Neural progenitor cell (in vitro differentiated cells): Measurements from ENCODE around the gene CREB5. TPM values are rescaled to one million over a fixed set of nuclear protein-coding genes. Genes with fewer than 3 reads are reported as not detected.
A peak's percentile ranks its signal among the peaks of the same experiment; 100 is the strongest.

Experiments
- DNase-seq: peaks from one replicate; pipeline ENCODE4 v3.0.0-alpha.2; 2016; ENCODE audit warnings: low spot score
- H2AFZ ChIP-seq: fragments of 200-600 bp; sonication (generic); replicated peaks from 2 replicates; pipeline ENCODE4 v1.6.1; 2016; ENCODE audit warnings: antibody characterized with exemption
- H3F3A ChIP-seq: fragments of 200-600 bp; sonication (generic); 2 replicates; pipeline ENCODE4 v1.6.1; 2016; ENCODE audit warnings: antibody characterized with exemption, low read depth
- H3K27ac ChIP-seq: fragments of 200-600 bp; sonication (generic); 2 replicates; pipeline ENCODE4 v1.5.1; 2016; ENCODE audit warnings: mild to moderate bottlenecking
- H3K27me3 ChIP-seq: fragments of 200-600 bp; sonication (generic); 2 replicates; pipeline ENCODE4 v1.6.1; 2016; ENCODE audit warnings: mild to moderate bottlenecking, moderate library complexity
- H3K36me3 ChIP-seq: fragments of 200-600 bp; sonication (generic); 2 replicates; pipeline ENCODE4 v1.5.1; 2016
- H3K4me1 ChIP-seq: fragments of 200-600 bp; sonication (generic); 2 replicates; pipeline ENCODE4 v1.6.1; 2016; ENCODE audit warnings: mixed run types
- H3K4me2 ChIP-seq: fragments of 200-600 bp; sonication (generic); 2 replicates; pipeline ENCODE4 v1.6.1; 2016
- H3K4me3 ChIP-seq: fragments of 200-600 bp; sonication (generic); 2 replicates; pipeline ENCODE4 v1.5.1; 2016
- H3K79me2 ChIP-seq: fragments of 200-600 bp; sonication (generic); 2 replicates; pipeline ENCODE4 v1.6.1; 2016; ENCODE audit warnings: low read depth
- H3K9ac ChIP-seq: fragments of 200-600 bp; sonication (generic); 2 replicates; pipeline ENCODE4 v1.6.1; 2016
- H3K9me3 ChIP-seq: fragments of 200-600 bp; sonication (generic); 2 replicates; pipeline ENCODE4 v1.5.1; 2016; ENCODE audit warnings: low read depth
- H4K20me1 ChIP-seq: fragments of 200-600 bp; sonication (generic); 2 replicates; pipeline ENCODE4 v1.6.1; 2016; ENCODE audit warnings: low read depth
- H3K27ac Mint-ChIP-seq: 3 replicates; pipeline ENCODE4 v1.8.0; 2021; ENCODE audit warnings: mixed read lengths
- H3K27me3 Mint-ChIP-seq: 2 replicates; pipeline ENCODE4 v1.8.0; 2022; ENCODE audit warnings: low read depth, mild to moderate bottlenecking, inconsistent platforms, moderate library complexity, mixed read lengths; ENCODE audit not compliant: insufficient read depth
- H3K36me3 Mint-ChIP-seq: 3 replicates; pipeline ENCODE4 v1.8.0; 2021; ENCODE audit warnings: mixed read lengths
- H3K4me1 Mint-ChIP-seq: 3 replicates; pipeline ENCODE4 v1.8.0; 2021; ENCODE audit warnings: mixed read lengths
- H3K4me3 Mint-ChIP-seq: 3 replicates; pipeline ENCODE4 v1.8.0; 2021; ENCODE audit warnings: mild to moderate bottlenecking, moderate library complexity, mixed read lengths
- H3K9me3 Mint-ChIP-seq: 3 replicates; pipeline ENCODE4 v1.8.0; 2020; ENCODE audit warnings: mixed read lengths
- EZH2 ChIP-seq: fragments of 200-600 bp; sonication (generic); IDR thresholded peaks from 2 replicates; pipeline ENCODE4 v1.6.1; 2017; ENCODE audit warnings: antibody characterized with exemption, mild to moderate bottlenecking, moderate library complexity
- EZH2phosphoT487 ChIP-seq: fragments of 200-600 bp; sonication (generic); IDR thresholded peaks from 2 replicates; pipeline ENCODE4 v1.6.1; 2017; ENCODE audit warnings: antibody characterized with exemption
- total RNA-seq: library from RNA; depleted of rRNA; stranded (reverse); fragments of >200 nt; gene quantifications from 2 replicates; pipeline ENCODE4 v1.2.3, GENCODE V29; 2015; ENCODE audit warnings: low replicate concordance
- TF ChIP-seq, protein P1 (sequence below): fragments of 200-600 bp; sonication (generic); IDR thresholded peaks from 2 replicates; pipeline ENCODE4 v1.5.1; 2017; ENCODE audit warnings: antibody characterized with exemption, mild to moderate bottlenecking

CREB5 gene
- total RNA-seq, 1 donor from 2014 or later = 1.2 TPM

DNA sequence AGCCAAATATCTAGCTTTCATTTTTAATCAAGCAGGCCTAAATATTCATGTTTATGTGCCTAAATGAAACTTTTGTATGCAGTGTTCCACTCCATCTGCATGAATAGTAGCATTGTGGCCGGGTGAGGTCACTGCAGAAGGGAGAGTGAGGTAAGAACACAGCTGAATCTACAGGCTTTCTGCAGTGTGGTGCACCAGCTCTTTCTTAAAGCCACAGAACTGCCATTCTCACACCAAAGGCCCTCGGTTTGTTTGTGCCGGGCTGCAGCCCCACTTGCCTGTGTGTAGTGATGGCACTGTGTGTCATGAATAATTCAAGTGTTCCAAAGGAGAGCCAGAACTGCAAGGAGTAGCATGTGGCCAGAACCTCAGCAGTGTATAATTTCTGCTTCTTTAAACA lies 341.7 kb downstream of the CREB5 start:
- Histone ChIP-seq H3K79me2 (no peaks in the 10 kb centered on the region), H4K20me1 (no peaks in the 10 kb centered on the region), H3K9me3 (no peaks in the 10 kb centered on the region), H3K4me1 (peaks cover 20% of the 10 kb centered on the region), H3K4me3 (no peak overlapping the region), H3K4me2 (no peak overlapping the region), H3K9ac (no peak overlapping the region), H3K27me3 (no peaks in the 10 kb centered on the region), H2AFZ (peak overlapping the region; percentile 98), H3F3A (no peaks in the 10 kb centered on the region), H3K36me3 (no peaks in the 10 kb centered on the region), H3K27ac (no peak overlapping the region)
- peak; percentile 33 for DNase-seq
- Mint-ChIP-seq H3K27me3 (no peaks in the 10 kb centered on the region), H3K36me3 (no peaks in the 10 kb centered on the region), H3K4me1 (peaks cover 18% of the 10 kb centered on the region), H3K27ac (no peak overlapping the region), H3K4me3 (no peak overlapping the region), H3K9me3 (no peaks in the 10 kb centered on the region)
- TF ChIP-seq, protein P1, sequence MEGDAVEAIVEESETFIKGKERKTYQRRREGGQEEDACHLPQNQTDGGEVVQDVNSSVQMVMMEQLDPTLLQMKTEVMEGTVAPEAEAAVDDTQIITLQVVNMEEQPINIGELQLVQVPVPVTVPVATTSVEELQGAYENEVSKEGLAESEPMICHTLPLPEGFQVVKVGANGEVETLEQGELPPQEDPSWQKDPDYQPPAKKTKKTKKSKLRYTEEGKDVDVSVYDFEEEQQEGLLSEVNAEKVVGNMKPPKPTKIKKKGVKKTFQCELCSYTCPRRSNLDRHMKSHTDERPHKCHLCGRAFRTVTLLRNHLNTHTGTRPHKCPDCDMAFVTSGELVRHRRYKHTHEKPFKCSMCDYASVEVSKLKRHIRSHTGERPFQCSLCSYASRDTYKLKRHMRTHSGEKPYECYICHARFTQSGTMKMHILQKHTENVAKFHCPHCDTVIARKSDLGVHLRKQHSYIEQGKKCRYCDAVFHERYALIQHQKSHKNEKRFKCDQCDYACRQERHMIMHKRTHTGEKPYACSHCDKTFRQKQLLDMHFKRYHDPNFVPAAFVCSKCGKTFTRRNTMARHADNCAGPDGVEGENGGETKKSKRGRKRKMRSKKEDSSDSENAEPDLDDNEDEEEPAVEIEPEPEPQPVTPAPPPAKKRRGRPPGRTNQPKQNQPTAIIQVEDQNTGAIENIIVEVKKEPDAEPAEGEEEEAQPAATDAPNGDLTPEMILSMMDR = peak; percentile 21
- TF ChIP-seq EZH2 = no peak

DNA sequence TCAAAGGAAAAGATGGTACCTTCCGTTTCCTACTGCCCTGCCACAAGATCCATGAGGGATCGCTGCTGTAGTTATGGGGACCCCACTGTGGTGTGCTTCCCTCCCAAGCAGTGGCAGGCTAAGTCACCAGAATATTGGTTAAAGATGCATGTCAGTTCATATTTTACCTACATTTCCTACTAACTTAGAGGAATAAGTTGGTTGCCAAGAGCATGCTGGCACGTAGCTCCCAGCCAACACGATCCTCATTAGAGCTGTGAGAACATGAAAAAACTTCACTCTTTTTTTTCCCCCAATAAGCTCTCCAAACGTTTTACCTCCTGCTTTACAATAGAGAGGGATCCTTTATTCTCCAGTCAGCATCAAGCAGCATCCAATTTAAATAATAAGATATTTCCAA lies 342.1 kb downstream of the CREB5 start:
- H4K20me1 ChIP-seq = no peaks in the 10 kb centered on the region
- H2AFZ ChIP-seq = peak overlapping the region; percentile 98
- no peaks in the 10 kb centered on the region for H3K27me3 ChIP-seq
- no peaks in the 10 kb centered on the region for H3K9me3 ChIP-seq
- no peaks in the 10 kb centered on the region for H3K36me3 ChIP-seq
- TF ChIP-seq EZH2 (no peak), EZH2phosphoT487 (no peak)
- TF ChIP-seq, protein P1 = no peak
- H3F3A ChIP-seq = no peaks in the 10 kb centered on the region
- H3K4me3 Mint-ChIP-seq = no peak overlapping the region
- H3K4me3 ChIP-seq = no peak overlapping the region
- no peak overlapping the region for H3K27ac ChIP-seq
- no peak for DNase-seq
- H3K9me3 Mint-ChIP-seq = no peaks in the 10 kb centered on the region
- no peak overlapping the region for H3K9ac ChIP-seq
- H3K4me2 ChIP-seq = no peak overlapping the region
- no peaks in the 10 kb centered on the region for H3K27me3 Mint-ChIP-seq
- H3K36me3 Mint-ChIP-seq = no peaks in the 10 kb centered on the region
- H3K4me1 ChIP-seq = peaks cover 20% of the 10 kb centered on the region
- no peak overlapping the region for H3K27ac Mint-ChIP-seq
- H3K79me2 ChIP-seq = no peaks in the 10 kb centered on the region
- peaks cover 18% of the 10 kb centered on the region for H3K4me1 Mint-ChIP-seq

DNA sequence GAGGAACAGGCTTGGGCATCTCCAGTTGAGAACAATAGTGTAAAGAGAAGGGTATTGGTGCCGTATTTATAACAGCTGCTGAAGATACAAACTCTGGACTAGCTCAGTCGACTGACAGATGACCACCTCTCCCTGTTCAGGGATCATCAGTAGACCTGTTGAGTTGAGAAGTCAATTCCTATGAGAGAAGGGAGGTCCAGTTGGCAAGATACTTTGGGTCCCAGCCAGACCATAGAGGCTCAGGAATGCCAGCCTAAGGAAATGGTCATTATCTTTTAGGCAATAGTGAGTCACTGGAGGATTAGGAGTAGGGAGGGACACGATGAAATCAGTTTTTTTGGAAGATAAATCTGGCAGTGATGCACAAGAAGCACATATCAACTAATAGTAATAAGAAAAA lies 342.9 kb downstream of the CREB5 start:
- H3K36me3 ChIP-seq = no peaks in the 10 kb centered on the region
- TF ChIP-seq, protein P1 = no peak
- TF ChIP-seq EZH2phosphoT487 = no peak
- TF ChIP-seq EZH2 = no peak
- H3K27me3 Mint-ChIP-seq = no peaks in the 10 kb centered on the region
- no peaks in the 10 kb centered on the region for H3F3A ChIP-seq
- no peaks in the 10 kb centered on the region for H3K79me2 ChIP-seq
- no peaks in the 10 kb centered on the region for H3K27me3 ChIP-seq
- H3K36me3 Mint-ChIP-seq = no peaks in the 10 kb centered on the region
- no peaks in the 10 kb centered on the region for H3K9me3 Mint-ChIP-seq
- H3K4me3 Mint-ChIP-seq = no peak overlapping the region
- peaks cover 23% of the 10 kb centered on the region for H3K4me1 Mint-ChIP-seq
- H3K4me3 ChIP-seq = no peak overlapping the region
- no peak for DNase-seq
- no peaks in the 10 kb centered on the region for H3K9me3 ChIP-seq
- peaks cover 26% of the 10 kb centered on the region for H3K4me1 ChIP-seq
- H3K4me2 ChIP-seq = no peak overlapping the region
- no peak overlapping the region for H3K27ac Mint-ChIP-seq
- no peak overlapping the region for H2AFZ ChIP-seq
- H4K20me1 ChIP-seq = no peaks in the 10 kb centered on the region
- H3K9ac ChIP-seq = no peak overlapping the region
- H3K27ac ChIP-seq = no peak overlapping the region

DNA sequence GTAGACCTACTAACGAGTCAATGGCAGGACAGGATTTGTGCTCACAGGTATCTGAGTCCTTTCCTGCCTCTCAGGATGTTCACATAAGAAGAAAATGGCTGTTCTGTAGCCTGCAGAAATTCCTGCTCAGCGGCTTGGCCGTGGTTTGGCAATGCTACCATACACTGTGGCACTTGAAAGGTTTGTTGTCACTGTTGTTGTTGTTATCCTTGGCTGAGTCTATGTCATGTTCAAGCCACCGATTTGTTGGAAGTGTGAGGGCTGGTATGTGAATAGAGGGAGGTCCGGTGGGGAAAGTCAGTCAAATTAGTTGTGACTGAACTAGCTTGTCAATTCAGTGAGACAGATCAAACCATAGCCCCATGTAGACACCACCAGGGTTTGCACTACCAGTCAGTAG lies 345.9 kb downstream of the CREB5 start:
- Histone ChIP-seq H3K27ac (no peak overlapping the region), H3K79me2 (no peaks in the 10 kb centered on the region), H3K9ac (no peak overlapping the region), H3K36me3 (no peaks in the 10 kb centered on the region), H3K4me1 (peaks cover 17% of the 10 kb centered on the region), H4K20me1 (no peaks in the 10 kb centered on the region), H2AFZ (no peak overlapping the region), H3K4me3 (no peak overlapping the region), H3K27me3 (no peaks in the 10 kb centered on the region), H3K9me3 (no peaks in the 10 kb centered on the region), H3K4me2 (no peak overlapping the region), H3F3A (no peaks in the 10 kb centered on the region)
- Mint-ChIP-seq H3K27ac (no peak overlapping the region), H3K36me3 (no peaks in the 10 kb centered on the region), H3K27me3 (no peaks in the 10 kb centered on the region), H3K4me3 (no peak overlapping the region), H3K9me3 (no peaks in the 10 kb centered on the region), H3K4me1 (peaks cover 20% of the 10 kb centered on the region)
- no peak for DNase-seq
- TF ChIP-seq EZH2 (no peak), EZH2phosphoT487 (no peak)
- TF ChIP-seq, protein P1 = no peak
